GM21717 (cell line): Measurements from ENCODE around the gene FYN.
"Not testable (repeated sequence)": the region's sequence is repeated elsewhere in the genome, so short reads cannot be mapped to it uniquely, and the experiment has no call there.

Source experiments
- ATAC-seq: cut with Tn5 transposase; IDR thresholded peaks from one replicate; pipeline ENCODE4 v1.9.1; 2021; ENCODE audit warnings: mild to moderate bottlenecking, moderate library complexity; ENCODE audit not compliant: unreplicated experiment

Gene FYN

DNA sequence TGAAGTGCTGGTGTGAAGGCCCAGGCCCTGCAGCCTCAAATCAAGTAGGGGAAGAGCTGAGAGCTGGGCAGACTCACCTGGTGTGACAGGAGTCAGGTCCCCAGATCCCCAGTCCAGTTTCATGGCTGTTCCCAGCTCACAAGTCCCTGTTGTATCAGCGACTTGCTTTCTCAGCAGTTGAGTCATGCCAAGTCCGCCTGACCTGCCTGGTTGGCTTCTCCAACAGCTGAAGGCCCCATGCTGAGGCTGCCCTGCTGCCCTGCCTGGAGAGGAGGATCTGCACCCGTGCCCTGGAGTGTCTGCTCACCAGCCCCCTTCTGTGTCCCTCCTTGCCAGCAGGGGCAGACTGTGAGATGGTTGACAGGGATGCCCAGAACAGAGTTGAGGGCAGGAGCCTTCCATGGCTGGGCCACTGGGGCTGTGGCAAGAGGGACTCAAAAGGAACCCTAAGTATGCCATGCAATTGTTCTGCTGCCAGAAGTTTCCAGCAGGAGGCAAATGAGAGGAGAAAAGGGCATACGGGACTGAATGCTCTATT is 228.3 kb downstream of the FYN start:
- ATAC-seq, result no peak

- no peak for ATAC-seq
Observed at GRCh38 chr6:111642463-111643158, 230.6 kb downstream of the FYN start.

GRCh38 chr6:111639266-111639665 is 234.0 kb downstream of the FYN start:
- ATAC-seq, result no peak

DNA sequence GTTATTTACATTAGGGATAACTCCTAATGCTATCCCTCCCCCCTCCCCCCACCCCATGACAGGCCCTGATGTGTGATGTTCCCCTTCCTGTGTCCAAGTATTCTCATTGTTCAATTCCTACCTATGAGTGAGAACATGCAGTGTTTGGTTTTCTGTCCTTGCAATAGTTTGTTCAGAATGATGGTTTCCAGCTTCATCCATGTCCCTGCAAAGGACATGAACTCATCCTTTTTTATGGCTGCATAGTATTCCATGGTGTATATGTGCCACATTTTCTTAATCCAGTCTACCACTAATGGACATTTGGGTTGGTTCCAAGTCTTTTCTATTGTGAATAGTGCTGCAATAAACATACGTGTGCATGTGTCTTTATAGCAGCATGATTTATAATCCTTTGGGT is 238.3 kb downstream of the FYN start:
- not testable (repeated sequence) for ATAC-seq

DNA sequence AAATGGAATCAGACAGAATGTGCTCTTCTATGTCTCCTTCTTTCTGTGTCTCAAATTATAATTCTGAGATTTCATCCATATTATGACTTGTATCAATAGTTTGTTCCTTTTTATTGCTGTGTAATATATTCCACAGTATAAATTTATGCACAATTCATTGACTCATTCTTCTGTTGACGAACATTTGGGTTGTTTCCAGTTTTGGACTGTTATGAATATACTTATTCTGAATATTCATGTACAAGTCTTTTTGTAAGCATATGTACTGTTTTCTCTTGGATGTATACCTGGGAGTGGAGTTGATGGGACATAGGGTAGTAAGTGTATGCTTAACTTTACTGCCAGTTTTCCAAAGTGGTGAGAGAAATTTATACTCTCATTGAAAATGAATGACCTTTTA is 239.4 kb downstream of the FYN start:
- no peak for ATAC-seq

DNA sequence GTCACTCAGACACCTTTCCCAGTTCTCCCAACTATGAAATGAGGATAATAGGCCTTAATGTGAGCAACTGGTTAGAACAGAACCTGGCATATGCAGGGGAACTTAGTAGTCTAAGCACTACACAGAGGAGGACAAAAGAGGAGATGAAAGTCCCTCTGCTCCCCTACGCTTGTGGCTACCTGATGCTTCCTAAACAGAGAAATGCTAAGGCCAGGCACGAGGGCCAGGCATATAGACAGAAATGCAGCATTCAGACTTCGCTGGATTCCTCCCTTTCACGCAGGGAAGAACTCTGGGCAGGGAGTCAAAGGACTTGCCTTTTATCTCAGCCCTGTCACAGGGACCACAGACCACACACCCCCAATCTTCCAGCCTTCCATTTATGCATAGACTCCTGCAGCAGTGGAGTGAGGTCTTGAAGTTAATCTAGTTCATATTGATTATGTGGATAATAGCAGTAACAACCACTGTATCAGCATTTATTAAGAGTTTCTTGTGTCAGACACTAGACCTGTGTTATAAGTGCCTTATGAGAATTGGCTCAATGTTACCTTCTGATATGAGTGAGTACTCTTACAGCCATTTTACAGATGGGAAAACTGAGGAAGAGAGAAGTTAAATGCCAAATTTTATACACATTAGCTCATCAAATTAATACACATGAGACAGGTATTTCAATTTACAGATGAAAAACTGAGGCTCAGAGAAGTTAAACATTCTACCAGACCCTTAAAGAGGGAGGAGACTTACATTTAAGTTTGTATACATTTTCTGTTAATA is 240.6 kb downstream of the FYN start:
- ATAC-seq, result no peak

DNA sequence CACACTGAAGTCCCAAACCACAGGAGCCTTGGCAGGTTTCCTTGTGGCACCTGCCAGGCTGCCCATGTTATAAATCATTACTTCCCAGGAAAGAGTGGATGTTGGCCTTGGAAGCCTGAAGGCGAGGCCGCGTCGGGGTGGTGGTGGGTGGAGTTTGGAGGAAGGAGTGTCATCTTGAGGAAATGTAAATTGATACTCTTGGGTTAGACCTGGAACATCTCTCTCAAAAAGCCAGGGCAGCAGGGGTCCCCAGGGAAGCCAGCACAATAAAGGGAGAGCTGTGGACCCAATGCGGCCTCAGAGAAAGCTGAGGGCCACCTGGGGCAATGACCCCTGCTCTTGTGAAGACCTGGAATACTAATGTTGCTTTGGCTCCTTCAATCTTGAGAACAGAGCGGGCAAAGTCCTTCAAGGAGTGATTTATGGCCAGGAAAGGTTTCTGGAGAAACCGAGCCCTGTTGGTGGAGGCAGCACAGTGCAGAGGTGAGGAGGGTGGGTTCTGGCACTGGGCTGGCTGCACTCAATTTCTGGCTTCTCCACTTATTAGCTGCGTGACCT is 241.3 kb downstream of the FYN start:
- no peak for ATAC-seq

DNA sequence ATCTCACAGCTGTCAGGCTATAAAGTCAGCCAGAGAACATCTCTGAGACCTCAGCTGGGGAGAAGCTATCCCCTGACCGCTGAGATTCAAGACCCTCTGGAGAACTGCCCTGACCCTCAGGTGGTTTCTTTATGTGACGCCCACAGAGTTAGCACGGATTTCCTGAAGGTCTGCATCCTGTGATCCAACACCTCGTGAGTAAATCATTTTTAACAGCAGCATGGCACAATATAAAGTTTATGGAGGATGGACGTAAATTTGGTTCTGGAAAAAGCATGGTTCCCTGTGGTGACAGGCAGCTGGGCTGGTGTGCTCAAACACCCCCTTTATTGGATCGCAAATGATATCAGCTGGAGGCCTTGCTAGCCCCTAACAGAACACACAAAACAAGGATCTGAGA is 242.2 kb downstream of the FYN start:
- ATAC-seq, result no peak

DNA sequence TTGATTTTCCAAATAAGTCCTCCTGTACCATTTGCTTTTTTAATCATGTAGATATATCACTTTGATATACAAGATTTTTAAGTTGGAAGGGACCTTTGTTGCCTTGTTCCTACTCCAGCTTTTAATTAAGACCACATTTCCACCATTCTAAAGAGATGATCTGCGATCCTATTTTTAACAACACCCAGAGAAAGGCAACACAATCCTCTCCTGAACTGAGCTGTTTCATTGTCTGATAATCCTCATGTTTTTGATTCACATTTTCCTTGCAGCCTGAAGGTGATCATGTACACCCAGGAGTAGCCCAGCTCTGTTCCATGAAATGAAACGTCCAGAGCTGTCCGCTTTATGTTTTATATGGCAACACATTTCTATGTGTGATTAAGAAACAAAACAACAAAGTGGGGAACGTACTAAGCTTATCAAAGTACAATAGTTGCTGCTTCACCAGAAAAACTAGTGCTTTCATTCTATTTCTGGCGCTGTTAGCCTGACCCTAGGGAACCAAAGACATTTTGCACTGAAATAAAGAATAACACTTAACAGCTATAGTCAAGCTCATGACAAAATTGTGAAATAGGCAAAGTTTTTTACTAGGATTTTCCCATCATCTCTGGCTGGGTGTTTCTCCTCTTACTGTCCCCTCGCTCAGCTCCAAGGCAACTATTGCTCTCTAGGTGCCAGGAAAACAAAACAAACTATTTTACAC is 245.0 kb downstream of the FYN start:
- ATAC-seq, result no peak

DNA sequence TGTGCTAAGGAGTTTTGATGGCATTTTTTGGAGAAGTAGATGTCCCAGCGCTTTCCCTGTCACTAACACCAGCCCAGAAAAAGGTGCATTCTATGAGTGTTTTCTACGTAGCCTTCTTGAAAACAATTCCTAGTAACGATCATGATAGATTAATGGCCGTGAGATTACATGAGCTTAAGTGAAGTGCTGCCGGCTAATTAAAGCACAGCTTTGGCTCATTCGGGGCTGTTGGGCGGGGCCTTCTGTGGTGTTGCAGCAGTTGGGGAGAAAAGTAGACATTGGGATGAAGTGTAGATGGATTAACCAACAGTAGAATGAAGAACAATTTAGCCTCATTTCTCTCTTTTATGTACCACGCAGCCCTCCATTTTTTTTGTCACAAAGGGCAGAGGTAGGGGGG is 246.8 kb downstream of the FYN start:
- no peak for ATAC-seq

- ATAC-seq, result no peak
Observed at GRCh38 chr6:111625461-111626391, 247.5 kb downstream of the FYN start.

DNA sequence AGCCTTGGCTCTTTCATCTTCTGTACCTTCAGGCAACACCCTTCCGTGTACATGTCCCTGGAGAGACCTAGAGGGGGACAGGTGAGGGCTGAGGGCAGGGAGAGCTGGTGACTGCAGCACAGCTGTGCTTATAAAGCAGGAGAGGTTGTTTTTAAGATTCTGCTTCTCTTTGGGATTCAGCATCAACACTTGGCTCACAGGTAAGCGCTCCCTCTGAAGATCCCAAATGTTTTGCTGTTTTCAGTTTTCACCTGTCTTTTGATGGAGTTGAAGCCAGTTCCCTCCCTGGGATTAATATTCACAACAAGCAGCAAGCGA is 248.2 kb downstream of the FYN start:
- ATAC-seq, result no peak

- ATAC-seq, result no peak
Observed at GRCh38 chr6:111624401-111625098, 248.7 kb downstream of the FYN start.

DNA sequence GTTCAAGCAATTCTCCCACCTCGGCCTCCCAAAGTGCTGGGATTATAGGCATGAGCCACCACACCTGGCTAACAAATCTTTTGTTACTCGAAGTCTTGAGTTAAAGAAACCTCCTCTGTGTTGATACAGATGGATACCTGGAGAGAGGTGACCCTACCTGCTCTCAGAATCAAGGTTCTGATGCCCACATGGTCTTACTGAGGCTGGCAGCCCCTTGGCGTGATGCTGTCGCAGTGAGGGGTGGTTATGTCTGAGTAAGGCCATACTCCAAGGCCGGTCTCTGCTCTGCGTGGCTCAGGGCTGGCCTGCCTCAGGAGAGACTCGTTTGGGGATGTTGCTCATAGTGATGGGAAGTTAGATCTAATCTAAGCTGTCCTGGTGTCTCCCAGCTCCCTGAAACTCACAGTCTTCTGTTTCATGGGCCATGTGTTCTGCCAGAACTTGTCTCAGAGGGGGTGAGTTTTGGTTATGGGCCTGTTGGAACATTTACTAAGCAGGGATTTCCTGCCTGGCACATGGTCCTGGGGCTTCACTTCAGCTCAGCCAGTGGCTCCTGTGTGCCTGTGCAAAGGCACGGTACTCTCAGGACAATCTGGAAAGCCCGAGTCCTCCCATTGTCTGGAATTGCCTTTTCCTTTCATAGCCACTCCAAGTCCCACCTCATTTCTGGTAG is 250.1 kb downstream of the FYN start:
- no peak for ATAC-seq

DNA sequence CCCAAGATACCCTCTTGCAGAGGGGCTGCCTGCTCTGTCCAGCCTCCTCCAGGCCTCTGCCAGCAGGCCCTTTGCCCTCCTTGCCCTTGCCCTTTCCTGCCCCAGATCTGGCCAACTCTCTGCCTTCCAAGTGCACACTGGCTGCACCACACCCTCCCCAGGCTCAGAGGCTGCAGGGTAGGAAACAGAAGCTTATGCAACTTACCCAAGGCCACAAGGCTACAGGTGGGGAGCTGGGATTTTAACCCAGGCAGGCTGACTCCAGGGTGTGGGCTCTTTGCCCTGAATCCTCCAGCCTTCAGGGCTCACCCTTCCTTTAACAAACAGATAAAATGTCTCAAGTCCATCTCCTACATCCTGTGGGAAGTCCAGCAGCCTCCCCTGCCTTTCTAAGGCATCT is 253.1 kb downstream of the FYN start:
- no peak for ATAC-seq

GRCh38 chr6:111618407-111618806 is 254.8 kb downstream of the FYN start:
- no peak for ATAC-seq

DNA sequence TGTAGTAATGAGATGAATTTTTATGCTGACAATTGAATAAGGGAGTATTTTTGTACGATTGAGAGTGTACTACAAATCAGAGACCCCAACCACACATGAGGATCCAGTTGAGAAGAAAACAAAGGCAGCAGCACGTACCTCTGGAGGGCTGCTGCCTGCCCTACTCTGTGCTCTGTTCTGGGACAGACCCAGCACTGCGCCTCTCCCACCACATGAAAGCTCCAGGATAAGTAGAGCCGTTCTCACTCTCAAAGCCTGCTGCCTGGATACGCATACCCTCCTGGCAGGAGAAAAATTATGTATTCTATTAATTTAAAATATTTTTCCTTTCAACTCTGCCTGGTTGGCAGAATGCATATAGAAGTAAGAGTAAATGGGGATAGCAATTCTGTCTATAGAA is 256.1 kb downstream of the FYN start:
- ATAC-seq, result no peak

DNA sequence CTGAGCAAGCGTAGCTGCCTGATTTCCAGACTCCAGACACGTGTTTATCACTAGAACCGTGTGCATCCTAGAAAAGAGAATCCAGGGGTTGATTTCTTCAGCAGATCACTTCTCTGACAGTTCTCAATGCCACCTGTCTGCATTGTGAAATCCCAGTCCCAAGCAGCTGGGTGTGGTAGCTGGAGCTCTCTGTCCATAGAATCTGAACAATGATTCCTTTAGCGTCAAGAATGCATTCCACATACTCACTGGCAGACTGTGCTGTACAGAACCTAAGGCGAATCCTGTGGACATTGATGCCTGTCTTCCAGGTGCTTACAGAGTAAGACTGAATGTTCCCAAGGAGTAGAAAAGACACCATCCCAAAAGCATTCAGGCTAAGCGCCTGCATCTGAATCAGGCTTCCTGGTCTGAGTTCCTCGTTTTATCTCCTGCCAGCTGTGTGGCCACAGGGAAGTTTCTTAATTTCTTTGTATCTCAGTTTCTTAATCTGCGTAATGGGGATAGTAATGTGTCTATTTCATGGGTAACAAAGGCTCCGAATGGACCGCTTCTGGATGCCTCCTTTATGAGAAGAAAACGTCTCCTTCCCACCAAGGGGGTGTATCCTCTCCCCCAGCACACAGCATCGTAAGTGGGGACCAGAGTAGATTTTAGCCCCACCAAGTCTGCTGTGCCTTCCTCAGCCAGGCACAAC is 257.2 kb downstream of the FYN start:
- no peak for ATAC-seq
